ENCODE measurements around the gene TMEM204.

DNA sequence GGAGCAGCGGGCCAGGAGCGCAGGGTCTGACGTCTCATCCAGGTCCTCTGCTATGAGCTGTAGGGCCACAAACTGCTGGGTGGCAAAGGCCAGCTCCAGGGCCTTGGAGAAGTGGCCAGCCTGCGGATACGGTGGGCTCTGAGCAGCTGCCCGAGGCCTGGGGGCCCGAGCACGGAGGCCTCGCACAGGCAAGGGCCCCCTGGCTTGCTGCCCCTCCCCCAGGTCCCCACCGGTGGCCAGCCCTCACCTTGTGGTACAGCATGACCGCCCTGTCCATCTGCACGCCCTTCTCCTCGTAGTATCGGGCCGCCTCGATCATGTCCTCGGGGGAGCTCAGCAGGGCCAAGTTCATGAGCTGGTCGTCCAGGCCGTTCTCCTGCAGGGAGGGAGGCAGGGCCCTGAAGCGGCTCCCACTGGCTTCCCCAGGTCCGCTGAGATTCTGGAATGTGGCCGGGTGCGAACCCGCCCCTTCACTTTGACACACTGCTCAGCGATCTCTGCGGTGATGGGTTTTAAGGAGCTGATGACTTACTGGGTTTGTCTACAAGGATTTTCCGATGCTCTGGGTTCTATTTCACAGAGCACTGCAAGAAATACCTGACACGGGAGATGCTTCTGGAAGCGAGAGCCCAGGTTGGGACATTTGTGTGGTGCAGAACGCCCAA lies 9.8 kb upstream of the TMEM204 start:
- TF ChIP-seq, protein P1, sequence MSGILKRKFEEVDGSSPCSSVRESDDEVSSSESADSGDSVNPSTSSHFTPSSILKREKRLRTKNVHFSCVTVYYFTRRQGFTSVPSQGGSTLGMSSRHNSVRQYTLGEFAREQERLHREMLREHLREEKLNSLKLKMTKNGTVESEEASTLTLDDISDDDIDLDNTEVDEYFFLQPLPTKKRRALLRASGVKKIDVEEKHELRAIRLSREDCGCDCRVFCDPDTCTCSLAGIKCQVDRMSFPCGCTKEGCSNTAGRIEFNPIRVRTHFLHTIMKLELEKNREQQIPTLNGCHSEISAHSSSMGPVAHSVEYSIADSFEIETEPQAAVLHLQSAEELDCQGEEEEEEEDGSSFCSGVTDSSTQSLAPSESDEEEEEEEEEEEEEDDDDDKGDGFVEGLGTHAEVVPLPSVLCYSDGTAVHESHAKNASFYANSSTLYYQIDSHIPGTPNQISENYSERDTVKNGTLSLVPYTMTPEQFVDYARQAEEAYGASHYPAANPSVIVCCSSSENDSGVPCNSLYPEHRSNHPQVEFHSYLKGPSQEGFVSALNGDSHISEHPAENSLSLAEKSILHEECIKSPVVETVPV (CRISPR knock-in tag; IDR thresholded peaks at IDR 0.05) = no peak
- TF ChIP-seq SNAI2 (CRISPR knock-in tag; IDR thresholded peaks at IDR 0.05) (no peak), ZNF8 (CRISPR knock-in tag; IDR thresholded peaks at IDR 0.05) (no peak), BACH2 (CRISPR knock-in tag; IDR thresholded peaks at IDR 0.05; ENCODE audit: borderline replicate concordance) (no peak), RARB (CRISPR knock-in tag; IDR thresholded peaks at IDR 0.05) (no peak), ZNF565 (CRISPR knock-in tag; conservative IDR thresholded peaks at IDR 0.05; ENCODE audit: low read depth) (no peak), ZNF70 (CRISPR knock-in tag; IDR thresholded peaks at IDR 0.05) (no peak)
- TF ChIP-seq, protein P2, sequence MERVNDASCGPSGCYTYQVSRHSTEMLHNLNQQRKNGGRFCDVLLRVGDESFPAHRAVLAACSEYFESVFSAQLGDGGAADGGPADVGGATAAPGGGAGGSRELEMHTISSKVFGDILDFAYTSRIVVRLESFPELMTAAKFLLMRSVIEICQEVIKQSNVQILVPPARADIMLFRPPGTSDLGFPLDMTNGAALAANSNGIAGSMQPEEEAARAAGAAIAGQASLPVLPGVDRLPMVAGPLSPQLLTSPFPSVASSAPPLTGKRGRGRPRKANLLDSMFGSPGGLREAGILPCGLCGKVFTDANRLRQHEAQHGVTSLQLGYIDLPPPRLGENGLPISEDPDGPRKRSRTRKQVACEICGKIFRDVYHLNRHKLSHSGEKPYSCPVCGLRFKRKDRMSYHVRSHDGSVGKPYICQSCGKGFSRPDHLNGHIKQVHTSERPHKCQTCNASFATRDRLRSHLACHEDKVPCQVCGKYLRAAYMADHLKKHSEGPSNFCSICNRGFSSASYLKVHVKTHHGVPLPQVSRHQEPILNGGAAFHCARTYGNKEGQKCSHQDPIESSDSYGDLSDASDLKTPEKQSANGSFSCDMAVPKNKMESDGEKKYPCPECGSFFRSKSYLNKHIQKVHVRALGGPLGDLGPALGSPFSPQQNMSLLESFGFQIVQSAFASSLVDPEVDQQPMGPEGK (CRISPR knock-in tag; IDR thresholded peaks at IDR 0.05; ENCODE audit: borderline replicate concordance) = no peak
